Measurements from ENCODE around the gene LDLR. TPM values are rescaled to one million over a fixed set of nuclear protein-coding genes. Genes with fewer than 3 reads are reported as not detected.

Gene LDLR
- total and polyA plus RNA-seq, 2 of the 4 experiments (the other 2 are of a cell fraction), result 45.2 to 53.8 TPM

DNA sequence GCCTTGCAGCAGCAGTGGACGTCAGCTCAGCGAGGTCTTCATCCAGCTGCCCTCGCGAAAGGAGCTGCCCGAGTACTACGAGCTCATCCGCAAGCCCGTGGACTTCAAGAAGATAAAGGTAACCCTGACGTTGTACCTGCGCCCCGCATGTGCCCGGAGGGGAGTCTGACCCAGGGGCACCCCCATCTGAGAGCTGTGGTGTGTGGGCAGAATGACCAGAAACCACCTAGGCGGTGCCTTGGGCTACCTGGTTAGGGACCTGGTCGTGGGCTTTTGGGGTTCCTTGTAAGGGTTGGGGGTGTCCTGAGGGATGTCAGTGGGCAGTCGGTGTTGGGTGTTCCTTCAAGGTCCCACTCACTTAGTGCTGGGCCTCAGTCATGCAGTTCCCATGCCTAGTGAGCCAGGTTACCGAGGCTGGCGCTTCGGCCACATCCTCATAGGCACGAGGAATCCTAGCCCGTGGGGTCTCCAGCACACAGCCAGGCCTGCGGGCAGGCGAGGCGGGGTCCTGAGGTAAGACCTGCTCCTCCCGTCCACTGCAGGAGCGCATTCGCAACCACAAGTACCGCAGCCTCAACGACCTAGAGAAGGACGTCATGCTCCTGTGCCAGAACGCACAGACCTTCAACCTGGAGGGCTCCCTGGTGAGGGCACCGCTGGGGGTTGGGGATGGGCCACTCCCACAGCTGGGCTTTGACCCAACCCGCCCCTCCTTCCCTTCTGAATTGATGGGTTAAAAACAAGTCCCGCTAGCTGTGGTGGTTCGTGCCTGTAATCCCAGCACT, 30.8 kb upstream of the LDLR start:
- Histone ChIP-seq H2BK15ac (ENCODE audit: low read depth, low read length) (no peak overlapping the region), H3K9me3 (ENCODE audit: control insufficient read depth, insufficient read depth, low read length) (no peaks in the 10 kb centered on the region), H3K23ac (ENCODE audit: low read depth, low read length) (no peak overlapping the region), H3K56ac (ENCODE audit: extremely low read depth, insufficient read depth, low read length) (no peak overlapping the region), H4K91ac (ENCODE audit: insufficient read depth, low read depth, low read length) (no peak overlapping the region), H3K4me3 (ENCODE audit: insufficient read depth, low read depth, low read length) (no peak overlapping the region), H3K27ac (ENCODE audit: insufficient read depth, low read length) (no peak overlapping the region), H2BK120ac (ENCODE audit: low read depth, low read length) (no peak overlapping the region), H3K9me1 (ENCODE audit: insufficient read depth, low read length) (peaks cover 3% of the 10 kb centered on the region; the same call in 1 of the 2 replicates), H3K79me1 (ENCODE audit: low read depth in 1 of 2, low read length in 2 of 2) (peaks cover 6 to 29% of the 10 kb centered on the region in 2 experiments; a peak in 3 of 4 replicates), H2BK5ac (ENCODE audit: low read depth, low read length, poor library complexity, severe bottlenecking) (no peak overlapping the region), H3K4ac (ENCODE audit: low read depth, low read length) (no peak overlapping the region), H2AK9ac (replicated peaks; ENCODE audit: low read depth, low read length, poor library complexity) (peak overlapping the region; percentile 50), H3K4me2 (ENCODE audit: low read depth, low read length) (no peak overlapping the region), H2AFZ (replicated peaks; ENCODE audit: low read length, poor library complexity) (no peak overlapping the region), H3K27me3 (ENCODE audit: control insufficient read depth, insufficient read depth, low read length) (no peaks in the 10 kb centered on the region), H3K14ac (replicated peaks; ENCODE audit: low read depth, low read length) (no peak overlapping the region), H4K5ac (ENCODE audit: low read depth, low read length) (no peak overlapping the region), H2BK20ac (ENCODE audit: low read depth, low read length) (no peak overlapping the region), H3K4me1 (ENCODE audit: control insufficient read depth, insufficient read depth, low read length) (no peaks in the 10 kb centered on the region), H3K36me3 (ENCODE audit: control insufficient read depth, insufficient read depth, low read length) (peaks cover 61% of the 10 kb centered on the region), H4K8ac (ENCODE audit: low read depth in 2 of 2, low read length in 2 of 2) (no peak overlapping the region), H3K18ac (ENCODE audit: low read depth, low read length) (no peak overlapping the region), H4K20me1 (ENCODE audit: insufficient read depth, low read length) (no peaks in the 10 kb centered on the region; the same call in 1 of the 2 replicates), H3K9ac (ENCODE audit: low read depth, low read length) (no peak overlapping the region), H2AK5ac (ENCODE audit: low read depth, low read length) (no peak overlapping the region; the same call in 1 of the 2 replicates)
- intact Hi-C loops (cut with micrococcal nuclease), result no loop called here
- dilution Hi-C loops (cut with HindIII; ENCODE audit: low sequenced_read_pairs, unreplicated experiment), result no loop called here
- WGBS, 2 experiments (ENCODE audit: extremely low coverage in 2 of 2, insufficient read length in 1 of 2), result 95% methylated on average over 28 of the region's 34 CpGs; no CpG with 5 or more reads in 1 of the 2 experiments
- ChIA-PET CTCF (no interaction called here), POLR2A (ENCODE audit: unreplicated experiment) (no interaction called here)
- in situ Hi-C loops (cut with MboI; ENCODE audit: low sequenced_read_pairs), result no loop called here
- no TSS peak for BruUV-seq (replicated peaks)
- DNase-seq (no peak), ATAC-seq (ENCODE audit: low read depth) (no peak)
- TF ChIP-seq SMC3 (IDR thresholded peaks at IDR 0.05; ENCODE audit: low read depth, low read length), result no peak
- no peak for TF ChIP-seq MXI1 (IDR thresholded peaks at IDR 0.05; ENCODE audit: borderline replicate concordance, low read depth, low read length)
- TF ChIP-seq MAZ (IDR thresholded peaks at IDR 0.05; ENCODE audit: borderline replicate concordance, low read depth, low read length), result no peak
- no peak for TF ChIP-seq RFX5 (IDR thresholded peaks at IDR 0.05; ENCODE audit: low read depth, low read length)
- no peak for TF ChIP-seq ELK1 (IDR thresholded peaks at IDR 0.05; ENCODE audit: borderline replicate concordance, low read depth, low read length)
- TF ChIP-seq CTCF (conservative IDR thresholded peaks at IDR 0.05; ENCODE audit: low read depth, low read length), result no peak
- no peak for TF ChIP-seq CHD1 (IDR thresholded peaks at IDR 0.05; ENCODE audit: low read depth, low read length)
- TF ChIP-seq CEBPB (IDR thresholded peaks at IDR 0.05; ENCODE audit: low read depth, low read length), result no peak
- no peak for TF ChIP-seq RAD21 (IDR thresholded peaks at IDR 0.05; ENCODE audit: low read length)
- no peak for TF ChIP-seq BHLHE40 (IDR thresholded peaks at IDR 0.05; ENCODE audit: low read depth, low read length)
- no peak for TF ChIP-seq POLR2A (IDR thresholded peaks at IDR 0.05; ENCODE audit: low read depth, low read length)
- TF ChIP-seq USF2 (IDR thresholded peaks at IDR 0.05; ENCODE audit: low read depth, low read length), result no peak
- TF ChIP-seq RCOR1 (IDR thresholded peaks at IDR 0.05; ENCODE audit: insufficient replicate concordance, low read length), result no peak
